GM21528 (cell line): ENCODE measurements around the gene ADGRA1.
"Not testable (repeated sequence)": the region's sequence is repeated elsewhere in the genome, so short reads cannot be mapped to it uniquely, and the experiment has no call there.

Experiments
- ATAC-seq: cut with Tn5 transposase; IDR thresholded peaks from one replicate; pipeline ENCODE4 v1.9.1; 2021; ENCODE audit warnings: mild to moderate bottlenecking, moderate library complexity; ENCODE audit not compliant: unreplicated experiment, low FRiP score

Gene ADGRA1

DNA sequence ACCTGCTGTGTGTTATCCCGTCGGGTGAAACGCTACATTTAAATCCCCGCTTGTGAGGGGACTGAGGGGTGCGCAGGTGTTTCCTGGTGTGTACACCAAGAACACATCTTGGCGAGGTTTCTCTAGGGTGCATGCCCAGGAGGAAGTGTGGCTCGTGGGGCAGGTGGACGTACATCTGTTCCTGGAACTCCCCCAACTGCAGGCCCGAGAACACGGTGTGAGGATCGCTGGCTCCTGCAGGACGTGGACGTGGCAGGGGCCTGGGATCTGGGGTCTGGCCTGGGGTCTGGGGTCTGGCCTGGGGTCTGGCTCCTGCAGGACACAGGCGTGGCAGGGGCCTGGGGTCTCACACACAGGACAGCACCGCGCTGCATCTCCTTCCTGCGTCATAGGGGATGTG lies 82.4 kb downstream of the ADGRA1 start:
- no peak for ATAC-seq

DNA sequence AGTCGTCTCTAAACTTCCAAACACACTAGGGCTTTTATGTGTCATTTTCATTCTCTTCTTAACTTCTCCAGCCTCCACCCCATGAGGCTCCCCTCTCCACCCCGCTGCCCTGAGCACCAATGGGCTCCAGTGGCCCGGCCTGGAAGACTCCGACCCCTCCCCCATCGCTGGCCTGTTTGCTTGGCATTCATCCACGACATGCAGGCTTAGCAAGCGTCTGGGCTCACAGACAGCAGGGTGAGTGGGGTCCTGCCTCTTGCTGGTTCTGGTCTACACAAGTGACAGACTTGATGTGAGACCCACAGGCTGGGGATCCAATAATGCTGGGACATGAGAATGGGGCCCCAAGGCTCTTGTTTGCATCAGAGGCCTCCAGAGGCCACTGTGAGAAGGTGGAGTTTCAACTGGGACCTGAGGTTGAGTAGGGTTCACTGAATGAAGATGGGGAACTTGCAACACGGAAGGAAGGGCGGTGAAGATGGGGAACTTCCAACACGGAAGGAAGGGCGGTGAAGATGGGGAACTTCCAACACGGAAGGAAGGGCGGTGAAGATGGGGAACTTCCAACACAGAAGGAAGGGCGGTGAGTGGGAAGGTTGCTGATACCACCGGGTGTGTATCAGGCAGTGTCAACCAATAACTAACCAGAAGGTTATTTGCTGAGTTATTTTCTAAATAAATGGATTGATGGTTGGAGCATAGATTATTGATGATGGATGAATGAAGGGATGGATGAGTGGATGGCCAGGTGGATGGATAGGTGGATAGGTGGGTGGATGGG lies 86.3 kb downstream of the ADGRA1 start:
- ATAC-seq = no peak

DNA sequence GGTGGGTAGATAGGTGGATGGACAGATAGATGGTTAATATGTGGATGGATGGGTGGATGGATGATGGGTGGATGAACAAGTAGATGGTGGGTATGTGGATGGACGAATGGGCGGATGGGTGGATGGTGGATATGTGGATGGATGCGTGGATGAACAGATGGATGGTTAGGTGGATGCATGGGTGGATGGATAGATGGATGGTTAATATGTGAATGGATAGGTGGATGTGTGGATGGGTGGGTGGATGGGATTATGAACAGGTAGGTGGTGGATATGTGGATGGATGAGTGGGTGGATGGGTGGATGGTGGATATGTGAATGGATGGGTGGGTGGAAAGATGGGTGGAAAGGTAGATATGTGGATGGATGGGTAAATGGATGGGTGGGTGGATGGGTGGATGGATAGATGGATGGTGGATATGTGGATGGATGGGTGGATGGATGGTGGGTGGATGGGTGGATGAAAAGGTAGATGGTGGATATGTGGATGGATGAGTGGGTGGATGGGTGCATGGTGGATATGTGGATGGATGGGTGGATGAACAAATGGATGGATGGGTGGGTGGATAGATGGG lies 87.1 kb downstream of the ADGRA1 start:
- ATAC-seq = no peak

DNA sequence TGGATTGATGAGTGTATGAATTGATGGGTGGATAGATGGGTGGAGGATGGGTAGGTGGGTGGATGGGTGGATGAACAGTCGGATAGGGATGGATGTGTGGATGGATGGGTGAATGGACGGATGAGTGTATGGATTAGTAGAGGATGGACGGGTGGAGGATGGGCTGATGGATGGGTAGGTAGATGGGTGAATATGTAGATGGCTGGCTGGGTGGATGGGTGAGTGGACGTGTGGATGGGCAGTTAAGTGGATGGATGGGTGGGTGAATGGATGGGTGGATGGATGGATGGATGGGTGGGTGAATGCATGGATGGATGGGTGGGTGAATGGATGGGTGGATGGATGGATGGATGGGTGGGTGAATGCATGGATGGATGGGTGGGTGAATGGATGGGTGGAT lies 87.9 kb downstream of the ADGRA1 start:
- ATAC-seq = not testable (repeated sequence)

DNA sequence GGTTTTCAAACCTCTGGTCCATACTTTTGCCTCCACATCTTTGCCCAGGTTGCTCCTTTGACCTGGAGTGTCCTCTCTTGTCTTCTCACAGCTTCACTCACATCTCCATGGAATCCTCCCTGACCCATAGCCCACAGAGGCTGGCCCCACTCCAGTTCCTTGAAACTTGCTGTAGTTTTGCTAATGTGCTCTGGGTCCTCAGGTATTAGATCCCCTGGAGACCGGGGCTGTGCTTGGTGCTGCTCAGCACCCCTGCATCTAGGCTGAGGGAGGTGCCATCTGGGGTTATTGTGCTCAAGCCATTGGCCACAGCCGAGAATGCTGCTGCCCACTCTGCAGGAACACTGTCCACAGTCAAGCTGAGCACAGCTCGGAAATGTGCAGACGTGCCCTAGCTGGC lies 88.8 kb downstream of the ADGRA1 start:
- ATAC-seq = no peak

DNA sequence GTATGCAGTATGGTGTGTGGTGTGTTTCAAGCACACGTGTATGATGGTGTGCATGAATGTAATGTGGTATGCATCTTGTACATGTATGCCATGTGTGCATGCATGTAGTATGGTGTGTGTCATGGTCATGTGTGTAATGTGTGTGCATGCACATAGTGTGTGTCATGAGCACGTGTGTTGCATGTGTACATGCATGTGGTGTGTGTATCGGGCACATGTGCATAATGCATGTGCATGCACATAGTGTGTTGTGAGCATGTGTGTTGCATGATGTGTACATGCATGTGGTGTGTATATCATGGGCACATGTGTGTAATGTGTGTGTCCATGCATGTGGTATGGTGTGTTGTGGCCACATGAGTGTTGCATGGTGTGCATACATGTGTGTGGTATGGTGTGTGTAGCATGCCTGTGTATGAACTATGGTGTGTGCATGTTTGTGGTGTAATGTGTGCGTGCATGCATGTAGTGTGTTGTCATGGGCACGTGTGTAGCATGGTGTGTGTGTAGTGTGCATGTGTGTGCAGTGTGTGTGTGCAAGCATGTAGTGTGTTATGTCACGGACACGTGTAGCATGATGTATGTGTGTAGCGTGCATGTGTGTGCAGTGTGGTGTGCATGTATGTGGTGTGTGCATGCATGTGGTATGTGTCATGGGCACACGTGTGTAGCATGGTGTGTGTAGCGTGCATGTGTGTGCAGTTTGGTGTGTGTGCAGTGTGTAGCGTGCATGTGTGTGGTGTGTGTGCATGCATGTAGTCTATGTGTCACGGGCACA lies 89.8 kb downstream of the ADGRA1 start:
- no peak for ATAC-seq

- no peak for ATAC-seq
Observed at GRCh38 chr10:133178357-133179127, 90.8 kb downstream of the ADGRA1 start.

GRCh38 chr10:133179128-133179520 lies 91.4 kb downstream of the ADGRA1 start:
- no peak for ATAC-seq

- no peak for ATAC-seq
Observed at GRCh38 chr10:133179651-133180050, 91.9 kb downstream of the ADGRA1 start.

- ATAC-seq = no peak
Observed at GRCh38 chr10:133180192-133180964, 92.7 kb downstream of the ADGRA1 start.

- ATAC-seq = no peak
Observed at GRCh38 chr10:133180965-133181639, 93.4 kb downstream of the ADGRA1 start.
